CD4-positive, alpha-beta T cell treated with Interferon alpha-2 for 1 hour (primary cell): ENCODE data around the gene NACA.
A peak's percentile ranks its signal among the peaks of the same experiment; 100 is the strongest.
"Not testable (repeated sequence)": the region's sequence is repeated elsewhere in the genome, so short reads cannot be mapped to it uniquely, and the experiment has no call there.

Source experiments
- DNase-seq, 2 donors: peaks; one replicate each; pipeline ENCODE4 v3.0.0-alpha.2; 2020 to 2022

NACA gene

DNA sequence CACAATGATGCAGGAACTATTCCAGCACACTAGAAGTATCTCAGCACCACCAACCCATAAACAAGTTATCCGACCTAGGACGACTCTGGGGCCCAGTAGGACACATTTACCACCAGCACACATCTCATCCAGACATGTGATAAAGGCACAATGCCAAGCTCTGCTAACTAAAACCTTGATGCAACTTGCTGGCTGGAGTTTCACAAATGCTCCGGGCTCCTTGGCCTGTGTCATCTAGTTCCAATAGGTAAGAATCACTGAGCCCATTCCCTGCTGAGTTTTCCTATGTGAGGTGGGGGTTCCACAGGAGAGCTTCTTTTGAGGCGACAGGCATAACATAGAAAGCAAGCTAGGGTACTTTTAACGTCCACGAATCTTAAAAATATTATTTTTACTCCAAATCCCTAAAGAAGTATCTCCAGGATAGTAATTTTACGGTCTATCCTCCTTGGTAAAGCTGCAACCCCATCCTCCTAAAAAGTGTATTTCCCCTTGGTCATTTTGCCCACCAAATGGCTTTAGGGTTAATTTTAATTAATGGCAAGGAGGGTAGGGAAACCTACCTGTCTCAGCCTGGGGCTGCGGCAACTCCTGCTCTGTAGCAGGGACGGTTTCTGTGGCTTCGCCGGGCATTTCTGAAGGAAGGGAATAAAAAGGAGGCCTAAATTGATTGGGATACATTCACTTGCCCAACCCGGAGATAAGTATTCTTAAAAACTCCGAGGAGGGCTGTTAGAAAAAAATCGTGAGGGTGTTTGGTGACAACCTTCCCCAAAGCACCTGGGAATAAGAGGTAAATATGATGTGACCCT is 1.0 kb downstream of the NACA start:
- no peak for DNase-seq

DNA sequence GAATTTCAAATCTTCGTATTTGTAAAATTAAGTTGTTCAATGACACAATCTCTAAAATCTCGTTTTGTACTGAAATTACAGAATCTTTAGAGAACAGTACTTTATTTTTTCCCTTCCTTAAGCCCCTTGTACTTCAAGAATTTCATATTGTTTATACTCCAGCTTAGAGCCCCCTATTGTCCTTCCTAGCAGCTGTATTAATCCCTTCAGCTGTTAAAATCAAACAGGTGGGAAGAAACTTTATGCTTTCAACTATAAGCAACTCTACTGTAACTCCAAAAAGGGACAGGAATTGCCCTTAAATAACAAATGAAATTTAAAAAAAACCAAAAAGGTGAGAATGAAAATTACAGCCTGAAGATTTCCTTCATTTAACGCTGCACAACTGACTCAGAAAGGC is 1.7 kb downstream of the NACA start:
- no peak for DNase-seq

DNA sequence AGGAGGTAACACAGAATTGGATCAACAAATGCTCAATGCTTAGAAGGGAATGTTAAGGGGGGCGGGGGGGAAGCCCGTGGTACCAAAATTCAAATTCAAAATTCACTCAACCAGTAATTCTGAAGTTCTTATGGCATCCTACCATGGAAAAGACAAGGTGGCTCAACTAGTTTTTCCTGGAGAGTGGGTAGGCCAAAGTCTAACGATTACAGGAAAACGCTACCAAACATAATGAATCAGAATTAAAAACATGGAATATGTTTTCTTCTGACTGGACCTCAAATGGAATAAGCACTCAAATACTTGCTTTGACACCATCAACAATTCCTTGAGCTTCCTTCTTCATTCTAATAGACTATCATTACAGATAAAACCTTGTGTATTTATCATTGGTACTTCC is 2.3 kb downstream of the NACA start:
- no peak for DNase-seq

DNA sequence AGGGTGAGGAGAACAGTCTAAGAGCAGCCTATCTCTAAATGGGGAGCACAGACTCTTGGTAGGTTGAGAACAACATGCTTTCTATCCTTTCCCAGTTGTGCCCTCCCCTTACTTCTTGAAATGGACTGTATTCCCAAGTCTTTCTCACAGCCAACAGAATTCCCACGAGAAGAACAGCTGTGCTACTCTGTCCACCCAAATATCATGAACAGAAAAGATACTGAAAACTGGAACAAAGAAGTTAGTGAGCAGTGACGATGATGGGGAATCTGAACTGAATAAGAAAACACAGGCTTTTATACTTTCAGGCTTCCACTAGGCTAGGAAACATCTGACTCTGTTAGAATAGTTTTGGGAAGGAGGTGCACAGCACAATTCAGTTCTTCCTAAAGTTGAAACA is 3.4 kb downstream of the NACA start:
- no peak for DNase-seq

DNA sequence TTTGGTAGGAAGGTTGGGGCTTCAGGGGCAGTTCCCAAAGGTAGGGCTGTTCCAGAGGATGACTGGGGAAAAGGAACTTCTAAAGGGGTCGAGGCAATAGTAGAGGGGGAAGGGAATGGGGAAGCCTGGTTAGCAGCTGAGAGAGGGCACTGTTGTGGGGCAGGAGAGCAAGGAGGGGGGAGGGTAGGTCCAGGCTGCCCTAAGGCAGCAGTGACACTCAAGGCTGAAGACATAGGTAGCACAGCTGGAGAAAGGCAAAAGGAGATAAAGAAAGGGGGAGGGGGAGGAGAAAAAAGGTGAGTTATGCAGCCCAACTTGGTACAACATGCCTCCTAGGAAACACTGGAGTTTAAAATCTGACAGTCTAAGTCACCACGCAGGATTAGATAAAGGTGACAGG is 3.9 kb downstream of the NACA start:
- DNase-seq = no peak

DNA sequence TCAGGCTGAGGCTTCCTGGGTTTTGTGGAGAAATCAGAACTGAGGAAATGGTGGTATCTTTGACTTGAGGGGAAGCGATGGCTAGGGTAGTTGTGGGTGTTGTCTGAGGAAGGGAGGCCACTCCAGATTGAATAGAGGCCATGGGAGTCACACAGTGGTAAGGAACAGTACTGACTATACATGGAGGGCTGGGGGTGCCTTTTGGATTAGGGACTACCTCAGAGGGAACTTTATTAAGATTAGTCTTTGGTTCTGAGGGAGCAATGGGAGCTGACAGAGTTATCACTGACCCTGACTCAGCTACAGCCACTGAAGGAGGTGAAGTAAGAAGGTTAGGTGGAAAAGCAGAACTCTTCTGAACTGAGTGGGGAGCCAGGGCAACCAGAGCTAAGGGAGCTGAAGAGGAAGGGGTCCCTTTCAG is 4.4 kb downstream of the NACA start:
- DNase-seq = no peak

DNA sequence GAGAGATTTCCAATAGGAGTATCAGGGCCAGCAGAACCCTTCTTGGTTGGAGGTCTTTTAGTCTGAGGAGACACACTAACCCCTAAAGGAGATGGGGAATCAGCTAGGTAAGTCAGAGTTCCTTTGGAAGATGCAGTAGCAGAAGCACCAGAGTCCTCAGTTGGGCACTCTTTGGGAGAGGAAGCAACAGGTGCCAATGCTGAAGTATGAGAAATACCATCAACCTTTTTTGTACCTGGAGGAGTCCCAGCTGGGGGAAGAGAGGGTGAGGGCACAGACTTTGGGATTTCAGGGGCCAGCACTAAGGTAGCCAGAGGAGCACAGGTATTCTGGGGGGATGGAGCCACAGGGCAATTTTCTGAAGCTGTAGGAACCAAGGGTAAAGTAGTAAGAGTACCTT is 6.0 kb downstream of the NACA start:
- DNase-seq = no peak

DNA sequence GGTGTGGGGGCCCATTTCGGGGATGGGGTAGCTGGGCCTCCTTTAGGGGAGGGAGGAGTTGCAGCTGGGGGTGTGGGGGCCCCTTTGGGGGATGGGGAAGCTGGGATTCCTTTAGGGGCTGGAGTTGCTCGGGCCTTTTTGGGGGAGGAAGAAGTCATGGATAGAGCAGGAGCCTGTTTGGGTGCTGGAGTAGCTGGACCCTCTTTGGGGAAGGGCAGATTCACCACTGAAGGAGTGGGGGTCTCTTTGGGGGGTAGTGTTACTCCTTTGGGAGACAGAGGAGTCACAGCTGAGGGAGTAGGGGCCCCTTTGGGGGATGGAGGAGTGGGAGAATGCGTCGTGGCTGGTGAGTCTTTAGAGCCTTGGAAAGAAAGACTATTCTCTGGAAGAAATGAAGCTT is 6.5 kb downstream of the NACA start:
- no peak for DNase-seq

DNA sequence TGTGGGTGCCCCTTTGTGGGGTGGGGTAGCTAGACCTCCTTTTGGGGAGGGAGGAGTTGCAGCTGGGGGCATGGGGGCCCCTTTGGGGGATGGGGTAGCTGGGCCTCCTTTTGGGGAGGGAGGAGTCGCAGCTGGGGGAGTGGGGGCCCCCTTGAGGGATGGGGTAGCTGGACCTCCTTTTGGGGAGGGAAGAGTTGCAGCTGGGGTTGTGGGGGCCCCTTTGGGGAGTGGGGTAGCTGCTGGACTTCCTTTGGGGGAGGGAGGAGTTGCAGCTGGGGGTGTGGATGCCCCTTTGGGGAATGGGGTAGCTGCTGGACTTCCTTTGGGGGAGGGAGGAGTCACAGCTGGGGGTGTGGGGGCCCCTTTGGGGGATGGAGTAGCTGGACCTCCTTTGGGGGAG is 7.0 kb downstream of the NACA start:
- DNase-seq = no peak

DNA sequence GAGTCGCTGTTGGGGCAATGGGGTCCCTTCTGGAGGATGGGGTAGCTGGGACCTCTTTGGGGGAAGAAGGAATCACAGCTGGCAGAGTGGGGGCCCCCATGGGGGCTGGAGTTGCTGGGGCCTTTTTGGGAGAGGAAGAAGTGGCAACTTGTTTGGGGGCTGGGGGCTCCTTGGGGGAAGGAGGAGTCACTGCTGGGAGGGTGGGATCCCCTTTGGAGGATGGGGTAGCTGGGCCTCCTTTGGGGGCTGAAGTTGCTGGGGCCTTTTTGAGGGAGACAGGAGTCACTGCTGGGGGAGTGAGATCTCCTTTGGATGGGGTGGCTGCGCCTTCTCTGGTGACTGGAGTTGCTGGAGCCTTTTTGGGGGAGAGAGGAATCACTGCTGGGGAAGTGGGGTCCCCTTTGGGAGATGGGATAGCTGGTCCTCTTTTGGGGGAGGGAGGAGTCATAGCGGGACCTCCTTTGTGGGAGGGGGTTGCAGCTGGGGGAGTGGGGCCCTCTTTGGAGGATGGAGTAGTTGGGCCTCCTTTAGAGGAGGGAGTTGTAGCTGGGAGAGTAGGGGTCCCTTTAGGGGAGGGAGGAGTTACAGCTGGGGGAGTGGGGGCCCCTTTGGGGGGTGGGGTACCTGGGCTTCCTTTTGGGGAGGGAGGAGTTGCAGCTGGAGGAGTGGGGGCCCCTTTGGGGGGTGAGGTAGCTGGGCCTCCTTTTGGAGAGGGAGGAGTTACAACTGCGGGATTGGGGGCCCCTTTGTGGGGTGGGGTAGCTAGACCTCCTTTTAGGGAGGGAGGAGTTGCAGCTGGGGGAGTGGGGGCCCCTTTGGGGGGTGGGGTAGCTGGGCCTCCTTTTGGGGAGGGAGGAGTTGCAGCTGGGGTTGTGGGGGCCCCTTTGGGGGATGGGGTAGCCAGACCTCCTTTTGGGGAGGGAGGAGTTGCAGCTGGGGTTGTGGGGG is 7.9 kb downstream of the NACA start:
- no peak for DNase-seq

DNA sequence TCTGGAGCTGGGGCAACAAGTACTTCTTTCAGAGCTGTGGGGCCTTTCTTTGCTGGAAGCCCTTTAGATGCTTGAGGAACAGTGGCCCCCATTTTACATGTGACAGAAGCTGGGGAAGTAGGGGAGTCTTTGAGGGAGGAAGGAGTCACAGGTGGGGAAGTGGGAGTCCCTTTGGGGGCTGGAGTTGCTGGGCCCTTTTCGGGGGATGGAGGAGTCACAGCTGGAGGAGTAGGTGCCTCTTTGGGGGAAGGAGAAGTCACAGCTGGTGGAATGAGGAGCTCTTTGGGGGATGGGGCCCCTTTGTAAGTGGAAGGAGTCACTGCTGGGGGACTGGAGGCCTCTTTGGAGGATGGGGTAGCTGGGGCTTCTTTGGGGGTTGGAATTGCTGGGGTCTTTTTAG is 8.6 kb downstream of the NACA start:
- no peak for DNase-seq

DNA sequence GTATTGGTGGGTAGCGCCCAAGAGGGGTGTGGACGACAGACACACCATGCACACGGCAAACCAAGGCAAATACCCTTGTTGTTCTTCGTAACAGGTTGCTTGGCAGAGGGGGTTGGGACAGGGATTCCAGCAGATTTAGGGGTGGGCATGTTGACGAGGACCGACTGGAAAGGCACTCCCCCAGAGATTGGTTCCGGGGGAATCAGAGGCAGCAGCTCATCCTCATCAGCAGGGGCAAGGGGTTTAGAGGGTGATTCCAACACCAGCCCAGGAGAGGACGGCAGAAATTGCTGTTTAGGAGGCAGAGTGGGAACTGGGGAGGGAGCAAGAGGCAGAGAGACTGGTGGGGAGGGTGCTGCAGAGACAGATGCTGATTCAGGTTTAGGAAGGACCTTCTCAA is 9.3 kb downstream of the NACA start:
- no peak for DNase-seq

DNA sequence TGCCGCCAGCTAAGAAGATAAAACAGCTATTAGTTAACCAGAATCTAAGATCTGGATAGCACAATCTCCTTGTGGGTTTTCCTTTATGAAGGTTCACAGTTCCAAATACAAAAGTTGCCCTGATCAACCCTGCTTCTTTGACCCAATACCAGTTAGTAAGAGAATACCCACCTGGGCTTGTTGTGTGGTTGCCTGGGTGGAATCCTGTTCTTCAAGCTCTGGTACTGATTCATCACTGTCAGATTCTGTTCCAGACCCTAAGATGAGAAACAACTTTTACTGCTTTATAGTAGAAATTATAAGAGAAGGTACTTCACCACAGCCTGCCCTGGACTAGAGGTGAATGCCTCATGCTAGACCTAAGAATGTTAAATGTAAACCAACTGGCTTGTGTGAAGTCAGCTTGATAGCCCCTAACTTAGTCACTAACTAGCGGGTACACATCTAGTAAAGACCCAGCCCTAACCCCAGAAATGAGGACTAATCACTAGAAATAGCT is 10.6 kb downstream of the NACA start:
- DNase-seq = no peak

DNA sequence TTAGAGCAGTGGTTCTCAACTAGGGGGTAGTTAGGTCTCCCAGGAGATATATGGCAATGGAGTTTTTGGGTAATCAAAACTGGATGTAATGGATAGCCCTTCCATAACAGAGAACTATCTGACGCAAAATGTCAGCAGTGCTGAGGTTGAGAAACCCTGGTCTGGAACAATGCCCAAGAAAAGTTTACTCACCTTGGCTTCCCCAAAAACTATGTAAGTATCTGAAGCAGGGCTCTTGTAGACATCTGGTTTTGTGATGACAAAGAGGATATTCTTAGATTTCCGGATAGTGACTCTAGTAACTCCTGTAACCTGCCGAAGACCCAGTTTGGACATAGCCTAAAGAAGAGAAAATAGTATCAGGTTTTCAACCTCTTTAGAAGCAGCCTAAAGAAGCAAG is 11.8 kb downstream of the NACA start:
- no peak for DNase-seq

DNA sequence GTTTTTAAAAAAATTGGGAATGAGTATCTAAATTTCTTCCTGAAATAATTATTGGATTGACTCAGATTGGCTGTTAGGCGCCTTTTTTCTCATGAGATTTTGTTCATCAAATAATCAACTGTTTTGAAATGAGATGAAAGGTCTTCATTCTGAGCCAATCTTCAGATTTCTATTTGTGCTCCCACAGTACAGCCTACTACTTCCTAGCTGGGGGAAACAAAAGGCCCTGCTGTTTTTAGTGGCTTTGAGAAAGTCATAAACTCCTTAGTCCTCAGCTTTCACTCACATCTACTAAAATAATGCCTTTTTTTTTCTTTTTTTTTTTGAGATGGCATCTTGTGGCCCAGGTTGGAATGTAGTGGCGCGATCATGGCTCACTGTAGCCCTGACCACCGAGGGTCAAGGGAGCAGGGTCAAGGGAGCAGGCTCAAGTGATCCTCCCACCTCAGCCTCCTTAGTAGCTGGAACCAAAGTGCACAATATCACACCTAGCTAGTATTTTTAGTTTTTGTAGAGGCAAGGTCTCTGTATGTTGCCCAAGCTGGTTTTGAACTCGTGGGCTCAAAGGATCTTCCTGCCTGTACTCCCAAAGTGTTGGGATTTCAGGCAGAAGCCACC is 15.2 kb downstream of the NACA start:
- DNase-seq = no peak

DNA sequence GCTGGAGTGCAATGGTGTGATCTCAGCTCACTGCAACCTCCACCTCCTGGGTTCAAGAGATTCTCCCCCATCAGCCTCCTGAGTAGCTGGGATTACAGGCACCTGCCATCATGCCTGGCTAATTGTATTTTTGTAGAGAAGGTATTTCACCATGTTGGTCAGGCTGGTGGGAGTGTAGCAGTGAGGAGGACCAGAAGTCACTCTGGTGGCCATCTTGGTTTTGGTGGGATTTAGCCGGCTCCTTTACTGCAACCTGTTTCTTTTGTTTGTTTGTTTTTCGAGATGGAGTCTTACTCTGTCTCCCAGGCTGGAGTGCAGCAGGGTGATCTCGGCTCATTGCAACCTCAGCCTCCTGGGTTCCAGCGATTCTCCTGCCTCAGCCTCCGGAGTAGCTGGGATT is 20.6 kb downstream of the NACA start:
- not testable (repeated sequence) for DNase-seq

DNA sequence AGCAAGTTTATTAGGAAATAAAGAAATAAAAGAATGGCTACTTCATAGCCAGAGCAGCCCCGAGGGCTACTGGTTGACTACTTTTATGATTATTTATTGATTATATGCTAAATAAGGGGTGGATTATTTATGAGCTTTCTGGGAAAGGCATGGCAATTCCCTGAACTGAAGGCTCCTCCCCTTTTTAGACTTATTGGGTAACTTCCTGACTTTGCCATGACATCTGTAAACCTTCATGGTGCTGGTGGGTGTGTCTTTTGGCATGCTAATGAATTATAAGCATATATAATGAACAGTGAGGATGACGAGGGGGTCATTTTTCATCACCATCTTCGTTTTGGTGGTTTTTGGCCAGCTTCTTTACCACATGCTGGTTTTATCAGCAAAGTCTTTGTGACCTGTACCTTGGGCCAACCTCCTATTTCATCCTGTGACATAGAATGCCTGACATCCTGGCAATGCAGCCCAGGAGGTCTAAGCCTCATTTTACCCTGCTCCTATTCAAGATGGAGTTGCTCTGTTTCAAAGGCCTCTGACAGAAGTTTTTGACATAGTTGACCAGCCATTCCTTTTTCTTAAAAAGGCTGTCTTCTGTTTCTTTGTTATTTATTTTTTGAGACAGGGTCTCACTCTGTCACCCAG is 26.0 kb downstream of the NACA start:
- DNase-seq = no peak

DNA sequence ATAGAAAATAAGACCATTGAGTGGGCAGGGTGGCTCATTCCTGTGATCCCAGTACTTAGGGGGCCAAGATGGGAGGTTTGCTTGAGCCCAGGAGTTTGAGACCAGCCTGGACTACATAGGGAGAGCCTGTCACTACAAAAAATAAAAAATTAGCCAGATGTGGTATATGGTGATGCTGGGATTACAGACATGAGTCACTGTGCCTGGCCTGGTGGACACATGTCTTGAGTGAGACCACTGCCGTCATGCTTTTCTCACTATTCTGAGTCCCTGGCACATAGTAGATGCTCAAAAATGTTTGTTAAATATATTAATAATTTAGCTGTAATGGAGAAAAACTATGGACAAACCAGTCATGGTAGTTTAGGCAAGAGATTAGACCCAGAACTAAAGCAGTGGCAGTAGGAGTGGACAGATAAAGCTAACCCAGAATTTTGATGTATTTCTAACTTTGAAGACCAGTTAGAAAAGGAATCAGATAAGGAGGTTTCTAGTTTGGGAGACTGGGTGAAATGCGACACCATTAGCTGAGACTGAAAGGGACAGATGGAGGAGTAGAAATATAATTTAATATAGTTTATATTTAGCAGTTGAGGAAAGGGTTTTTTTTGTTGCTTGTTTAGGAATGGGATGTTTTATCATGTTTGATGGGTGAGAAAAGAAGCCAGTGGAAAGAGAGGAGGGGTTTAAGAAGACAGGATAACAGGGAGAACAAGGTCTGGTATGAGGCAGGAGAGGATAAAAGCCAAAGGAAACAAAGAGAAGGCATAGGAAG is 29.6 kb downstream of the NACA start:
- no peak for DNase-seq

DNA sequence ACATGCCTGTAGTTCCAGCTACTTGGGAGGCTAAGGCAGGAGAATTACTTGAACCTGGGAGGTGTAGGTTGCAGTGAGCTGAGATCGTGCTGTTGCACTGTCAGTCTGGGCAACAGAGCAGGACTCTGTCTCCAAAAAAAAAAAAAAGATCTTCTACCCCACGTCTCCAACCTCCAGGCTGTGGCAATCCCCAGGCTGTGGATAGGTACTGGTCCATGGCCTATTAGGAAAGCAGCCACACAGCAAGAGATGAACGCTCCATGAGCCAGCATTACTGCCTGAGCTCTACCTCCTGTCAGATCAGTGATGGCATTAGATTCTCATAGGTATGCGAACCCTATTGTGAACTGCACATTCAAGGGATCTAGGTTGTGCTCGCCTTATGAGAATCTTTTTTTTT is 30.9 kb downstream of the NACA start:
- no peak for DNase-seq

DNA sequence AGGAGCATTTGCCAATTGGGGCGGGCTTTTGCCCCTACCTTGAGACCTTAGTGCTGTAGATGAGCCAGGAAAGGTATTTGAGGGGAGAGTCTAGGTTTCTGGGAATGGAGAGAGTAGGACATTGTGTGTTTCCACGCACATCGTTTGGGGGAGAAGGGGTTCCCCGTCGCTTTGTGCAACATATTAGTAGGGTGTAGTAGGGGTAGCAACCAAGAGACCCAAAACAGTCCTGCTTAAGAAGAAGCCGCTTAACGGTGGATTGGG is 36.3 kb downstream of the NACA start:
- DNase-seq = no peak

DNA sequence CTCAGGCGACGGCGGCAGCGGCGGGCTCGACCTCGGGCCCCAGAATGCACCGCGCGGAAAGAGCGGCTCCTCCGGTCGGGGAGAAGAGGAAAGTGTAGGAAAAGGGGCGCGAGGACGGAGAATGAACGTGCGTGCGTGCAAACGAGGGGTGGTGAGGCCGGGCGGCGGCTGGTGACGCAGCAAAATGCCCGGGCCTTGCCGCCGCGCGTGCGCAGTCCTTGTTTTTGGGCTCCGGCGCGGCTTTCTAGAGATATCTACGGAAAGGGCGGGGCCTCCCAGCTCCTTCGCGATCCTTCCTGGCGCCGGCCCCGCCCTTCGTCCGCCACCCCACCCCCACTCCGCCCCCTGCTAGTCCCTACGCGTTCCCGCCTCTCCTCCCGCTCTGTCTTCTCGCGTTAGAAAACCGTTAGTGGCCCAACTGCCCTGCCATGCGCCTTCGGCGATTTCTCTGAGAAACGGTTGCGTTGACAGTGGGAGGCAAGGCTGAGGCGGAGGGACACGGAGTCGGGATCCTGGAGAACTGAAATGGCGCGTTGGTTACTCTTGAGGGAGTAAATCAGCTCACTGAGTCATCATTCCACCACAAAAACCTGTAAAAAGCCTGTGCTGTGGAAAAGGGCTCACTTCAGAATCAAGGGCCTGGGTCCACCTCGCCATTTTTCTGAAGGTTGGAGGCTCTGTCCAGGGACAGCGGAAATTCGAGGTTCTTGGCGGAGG is 36.8 kb downstream of the NACA start, which contains the start of gene PTGES3:
Gene PTGES3, minus strand, starts transcription at position 156 of the 717 bp plus-strand sequence. CDS start 285 bp downstream, outside the sequence.
- peak; percentile 98 for DNase-seq
